Measurements from ENCODE around the gene GATB.

The GATB gene

DNA sequence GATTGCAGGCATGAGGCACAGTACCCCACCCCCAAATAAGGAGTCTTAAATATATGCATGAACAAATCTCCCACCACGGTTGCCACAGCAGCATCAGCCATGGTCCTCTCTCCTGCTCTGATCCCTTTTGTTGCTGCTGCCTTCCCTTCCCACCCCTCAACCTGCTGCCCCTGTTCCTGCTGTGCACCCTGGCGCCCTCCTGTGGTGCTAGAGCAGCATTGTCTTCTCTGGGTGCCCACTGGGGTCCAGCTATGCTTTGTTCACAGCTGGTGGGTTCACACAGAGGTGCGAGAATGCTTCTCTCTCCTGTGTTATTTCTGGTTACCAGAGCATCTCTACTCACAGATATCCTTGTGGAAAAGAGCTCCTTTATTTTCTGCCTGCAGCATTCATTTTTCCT lies 116.2 kb downstream of the GATB start:
- no peak for DNase-seq

DNA sequence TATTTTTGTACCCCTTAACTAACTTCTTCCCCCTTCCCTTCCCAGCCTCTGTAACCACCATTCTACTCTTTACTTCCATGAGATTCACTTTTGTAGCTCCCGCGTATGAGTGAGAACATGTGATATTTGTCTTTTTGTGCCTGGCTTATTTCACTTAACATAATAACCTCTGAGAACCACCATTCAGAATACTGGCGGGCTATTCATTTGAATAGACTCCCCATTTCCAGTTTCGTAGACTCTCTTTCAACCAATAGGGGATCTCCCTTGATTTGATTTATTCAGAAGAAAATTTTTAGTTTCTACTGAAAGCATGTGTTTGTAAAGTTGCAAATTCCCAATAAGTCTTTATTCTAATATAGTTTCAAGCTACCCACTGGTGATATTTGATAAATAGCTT lies 117.2 kb downstream of the GATB start:
- no peak for DNase-seq

DNA sequence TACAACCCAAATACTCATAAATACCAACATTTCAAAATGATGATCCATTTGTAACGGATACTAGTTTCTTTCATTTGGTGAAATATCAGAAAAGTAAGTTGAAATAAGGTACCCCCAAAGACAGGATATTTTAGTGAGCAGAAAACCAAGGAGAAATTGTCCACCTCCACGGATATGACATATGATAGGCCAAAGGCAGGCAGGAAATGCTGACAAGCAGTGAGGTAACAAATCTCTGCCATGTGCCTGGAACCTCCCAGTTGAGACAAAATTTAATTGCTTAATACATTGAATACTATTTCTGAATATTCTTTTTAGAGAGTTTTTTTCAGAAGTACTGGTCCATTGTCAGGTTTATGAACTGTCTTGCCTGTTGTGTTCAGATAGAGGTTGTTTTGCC lies 118.8 kb downstream of the GATB start:
- no peak for DNase-seq

GRCh38 chr4:151641167-151641566 lies 119.6 kb downstream of the GATB start:
- no peak for DNase-seq

DNA sequence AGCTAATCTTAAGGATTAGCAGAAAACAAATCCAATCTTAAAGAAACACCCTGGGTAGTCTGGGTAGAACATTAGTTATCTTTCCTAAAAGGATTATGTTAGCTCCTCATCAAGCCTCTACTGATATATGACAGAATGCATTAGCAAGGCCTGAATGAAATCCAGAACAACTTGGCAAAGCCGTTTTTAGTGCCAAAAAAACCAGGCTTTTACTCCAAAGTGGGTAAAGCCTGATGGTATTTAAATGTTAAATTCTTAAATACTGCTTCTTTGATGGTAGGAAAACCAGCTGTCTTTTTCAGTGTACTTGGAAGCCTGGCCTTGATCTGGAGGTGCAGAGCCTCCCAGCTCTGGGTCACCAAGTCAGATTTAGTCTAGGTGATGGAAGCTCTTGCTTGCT lies 120.4 kb downstream of the GATB start:
- no peak for DNase-seq

DNA sequence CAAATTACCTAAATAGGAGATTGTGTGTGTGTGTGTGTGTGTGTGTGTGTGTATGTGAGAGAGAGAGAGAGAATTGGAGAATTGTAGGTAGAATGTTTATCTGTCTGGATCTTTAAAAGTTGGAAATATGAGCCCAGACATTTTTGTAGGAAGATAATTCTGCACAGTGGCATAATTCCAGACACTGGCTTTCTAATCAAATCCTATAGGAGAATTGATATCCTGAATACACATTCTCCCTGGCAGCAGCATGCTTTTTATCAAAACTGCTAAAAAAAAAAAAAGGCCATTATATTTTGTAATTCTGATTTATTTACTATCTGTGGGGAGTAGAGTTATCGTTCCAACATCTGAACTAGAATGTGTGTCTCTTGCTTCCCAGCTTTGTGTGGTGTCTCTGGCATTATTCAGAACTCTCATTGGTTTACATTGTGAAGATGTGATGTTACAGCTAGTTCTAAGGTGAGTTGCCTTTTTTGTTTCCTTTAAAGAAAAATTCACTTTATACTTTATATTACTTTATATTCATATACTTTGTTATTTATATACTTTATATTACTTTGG lies 122.4 kb downstream of the GATB start:
- DNase-seq = no peak

GRCh38 chr4:151631349-151631748 lies 129.5 kb downstream of the GATB start:
- DNase-seq = no peak

DNA sequence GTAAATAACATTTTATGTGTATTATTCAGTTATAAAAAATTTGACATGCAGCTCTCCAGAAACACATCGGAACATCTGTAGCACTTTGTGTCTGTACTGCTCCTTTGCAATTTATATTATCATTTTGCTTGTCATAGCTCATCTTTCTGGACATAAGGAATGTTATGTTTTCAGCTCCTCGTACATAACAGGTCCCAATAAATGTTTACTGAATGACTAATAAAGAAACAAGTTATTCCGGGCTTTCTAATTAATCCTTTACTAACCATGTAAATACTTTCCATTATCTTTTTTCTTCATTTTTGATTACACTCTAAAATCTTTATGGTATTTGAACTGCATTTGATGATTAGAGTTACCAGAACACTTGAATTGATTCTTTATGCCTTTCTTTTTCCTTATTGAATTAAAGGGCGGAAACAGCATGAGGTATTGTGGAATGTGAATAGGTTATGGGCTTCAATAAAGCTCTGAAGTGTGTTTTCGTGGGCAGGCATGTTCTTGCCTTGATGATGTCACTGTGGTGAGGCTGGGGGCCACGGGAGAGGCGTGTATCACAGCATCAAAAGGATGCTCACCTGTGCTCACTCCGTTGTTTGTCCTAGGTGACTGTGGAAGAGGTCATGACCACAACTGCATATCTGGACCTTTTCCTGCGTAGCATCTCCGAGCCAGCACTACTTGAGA lies 131.6 kb downstream of the GATB start:
- DNase-seq = no peak

GRCh38 chr4:151628001-151628608 lies 132.7 kb downstream of the GATB start:
- DNase-seq = no peak

GRCh38 chr4:151627491-151627890 lies 133.3 kb downstream of the GATB start:
- DNase-seq = no peak

DNA sequence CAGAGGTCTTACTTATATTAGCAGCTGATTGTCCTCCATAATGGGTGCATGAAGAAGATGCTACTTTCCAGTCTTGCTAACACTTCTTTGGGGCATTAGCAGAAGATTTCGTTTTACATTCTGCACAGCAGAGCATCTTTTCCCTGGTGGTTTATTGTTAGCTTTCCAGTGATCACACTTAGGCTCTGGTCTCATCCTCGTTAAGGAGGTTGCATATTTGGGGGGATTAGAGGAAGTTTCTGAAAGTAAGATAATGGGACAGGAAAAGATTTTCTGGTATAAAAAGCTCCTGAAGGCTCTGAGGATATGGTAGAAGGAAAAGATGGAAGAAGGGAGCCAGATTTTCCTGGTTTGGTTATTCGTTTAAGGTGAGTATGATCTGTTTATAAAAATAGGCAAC lies 134.1 kb downstream of the GATB start:
- DNase-seq = no peak

GRCh38 chr4:151626228-151626627 lies 134.6 kb downstream of the GATB start:
- DNase-seq = no peak

DNA sequence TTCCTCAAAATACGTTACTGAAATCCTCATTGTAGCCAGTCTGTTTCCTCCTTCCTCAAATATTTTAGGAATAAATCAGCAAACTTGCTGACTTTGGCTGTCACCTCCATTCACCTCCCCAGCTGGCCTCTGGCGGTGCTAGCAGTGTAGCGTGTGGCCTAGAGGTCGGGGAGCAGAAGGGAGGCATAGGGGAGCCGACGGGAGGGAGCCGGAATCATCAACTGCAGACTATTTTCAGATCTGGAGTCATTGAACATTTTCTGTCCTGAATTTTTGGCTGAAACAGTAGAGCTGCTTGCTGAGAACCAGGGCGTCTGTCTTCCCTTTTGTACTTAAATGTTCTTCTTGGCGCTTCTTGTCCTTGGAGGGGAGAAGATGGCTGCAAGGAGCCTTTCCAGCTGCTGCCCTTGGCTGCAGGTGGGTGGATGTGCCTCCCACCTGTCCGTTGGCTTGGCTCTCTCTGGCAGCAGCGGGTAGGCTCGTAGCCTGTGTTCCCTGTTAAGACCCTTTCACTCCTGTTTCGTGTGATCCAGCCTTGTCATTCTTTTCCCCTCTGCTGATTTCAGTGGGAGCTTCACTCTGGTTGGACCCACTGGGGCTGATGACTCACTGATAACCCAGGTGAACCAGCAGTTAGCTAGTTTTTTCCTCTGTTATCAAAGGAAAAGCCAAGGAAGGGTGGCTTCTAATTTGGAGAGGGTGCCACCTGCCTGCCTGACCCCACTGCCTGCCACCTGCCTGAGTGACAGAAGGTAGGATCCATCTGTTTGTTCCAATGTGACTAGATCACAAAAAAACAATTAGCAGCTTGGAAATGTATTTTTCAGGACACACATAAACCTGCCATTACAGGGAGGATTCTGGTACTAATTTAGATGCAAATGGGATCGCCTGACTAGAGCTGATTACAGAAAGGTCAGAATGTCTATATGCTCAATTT lies 135.9 kb downstream of the GATB start:
- DNase-seq = no peak

Measured in NCI-H510A (cell line).